HG02840 (cell line): ENCODE measurements around the gene ZNF584.
A peak's percentile ranks its signal among the peaks of the same experiment; 100 is the strongest.
"Not testable (repeated sequence)": the region's sequence is repeated elsewhere in the genome, so short reads cannot be mapped to it uniquely, and the experiment has no call there.

Experiments used
- ATAC-seq: cut with Tn5 transposase; IDR thresholded peaks from one replicate; pipeline ENCODE4 v1.9.1; 2021; ENCODE audit warnings: mild to moderate bottlenecking, moderate library complexity, moderate number of reproducible peaks; ENCODE audit not compliant: unreplicated experiment, low FRiP score

Gene ZNF584

GRCh38 chr19:58408152-58409009 lies at the start of gene ZNF584:
ZNF584 (plus strand) TSS chr19:58408649; CDS start chr19:58409148, 499 bp downstream.
- ATAC-seq: peak; percentile 94

GRCh38 chr19:58361900-58362271 lies 46.6 kb upstream of the ZNF584 start:
- ATAC-seq: peak; percentile 11

DNA sequence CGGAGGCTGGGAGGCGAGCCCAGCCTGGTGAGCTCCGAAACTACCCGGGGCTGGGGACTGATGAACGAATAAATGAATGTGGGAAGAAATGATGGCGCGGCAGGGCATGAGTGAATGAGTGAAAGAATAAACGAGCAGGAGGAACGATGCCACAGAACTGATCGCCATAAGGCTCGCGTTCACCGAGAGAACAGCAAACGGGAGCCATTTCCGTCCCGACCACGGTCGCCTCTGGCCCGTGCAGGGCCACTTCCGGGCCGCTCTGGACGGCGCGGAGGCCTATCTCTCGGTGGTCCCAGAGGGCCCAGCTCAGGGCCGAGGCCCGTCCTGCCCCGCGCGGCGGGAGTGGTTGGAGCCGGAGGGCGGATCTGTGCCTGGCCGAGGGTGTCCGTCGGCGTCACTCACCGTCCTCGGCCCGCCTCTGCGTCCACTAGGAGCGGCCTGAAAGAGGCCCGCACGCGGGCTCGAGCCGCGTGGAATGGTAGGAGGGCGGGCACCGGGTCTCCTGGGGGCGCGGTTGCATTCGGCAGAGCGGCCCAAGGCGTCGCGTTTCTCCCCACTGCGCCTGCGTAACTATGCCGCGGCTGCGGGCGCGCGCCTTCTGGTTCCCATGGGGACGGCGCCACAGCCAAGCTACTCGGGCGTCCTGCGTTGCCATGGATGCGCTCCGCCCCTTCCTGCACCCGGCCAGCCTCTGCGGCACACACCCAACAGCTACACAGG lies 46.0 kb upstream of the ZNF584 start, which contains the start of gene ZNF497:
ZNF497 (minus strand) TSS at position 480 of the 723 bp plus-strand sequence. CDS start 5,116 bp downstream, outside the sequence.
- peak; percentile 87 for ATAC-seq

GRCh38 chr19:58364146-58364545 lies 44.3 kb upstream of the ZNF584 start:
- ATAC-seq: no peak

GRCh38 chr19:58366585-58367430 lies 41.6 kb upstream of the ZNF584 start:
- ATAC-seq: no peak

DNA sequence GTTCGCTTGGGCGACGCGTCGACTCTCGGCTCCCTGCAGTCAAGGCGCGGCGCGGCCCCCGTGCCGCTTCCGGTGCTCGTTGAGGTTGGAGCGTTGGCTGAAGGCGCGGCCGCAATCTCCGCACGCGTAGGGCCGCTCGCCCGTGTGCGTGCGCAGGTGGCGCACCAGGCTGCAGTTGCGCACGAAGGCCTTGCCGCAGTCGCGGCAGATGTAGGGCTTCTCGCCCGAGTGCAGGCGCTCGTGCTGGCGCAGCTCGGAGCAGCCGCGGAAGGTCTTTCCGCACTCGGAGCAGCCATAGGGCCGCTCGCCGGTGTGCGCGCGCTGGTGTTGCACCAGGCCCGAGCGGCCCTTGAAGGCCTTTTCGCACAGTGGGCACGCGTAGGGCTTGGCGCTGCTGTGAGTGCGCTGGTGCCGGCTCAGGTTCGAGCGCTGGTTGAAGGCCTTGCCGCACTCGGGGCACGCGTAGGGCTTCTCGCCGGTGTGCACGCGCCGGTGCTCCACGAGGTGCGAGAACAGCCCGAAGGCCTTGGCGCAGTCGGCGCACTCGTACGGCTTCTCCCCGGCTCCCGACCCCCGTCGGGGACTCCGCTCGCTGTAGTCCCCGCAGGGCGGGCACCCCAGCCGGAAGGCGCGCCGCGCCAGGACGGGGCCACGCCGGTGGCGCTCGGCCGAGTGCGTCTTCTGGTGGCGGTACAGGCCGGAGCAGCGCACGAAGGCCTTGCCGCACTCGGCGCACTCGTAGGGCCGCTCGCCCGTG lies 40.6 kb upstream of the ZNF584 start:
- ATAC-seq: no peak

GRCh38 chr19:58368561-58369360 lies 39.7 kb upstream of the ZNF584 start:
- ATAC-seq: no peak

DNA sequence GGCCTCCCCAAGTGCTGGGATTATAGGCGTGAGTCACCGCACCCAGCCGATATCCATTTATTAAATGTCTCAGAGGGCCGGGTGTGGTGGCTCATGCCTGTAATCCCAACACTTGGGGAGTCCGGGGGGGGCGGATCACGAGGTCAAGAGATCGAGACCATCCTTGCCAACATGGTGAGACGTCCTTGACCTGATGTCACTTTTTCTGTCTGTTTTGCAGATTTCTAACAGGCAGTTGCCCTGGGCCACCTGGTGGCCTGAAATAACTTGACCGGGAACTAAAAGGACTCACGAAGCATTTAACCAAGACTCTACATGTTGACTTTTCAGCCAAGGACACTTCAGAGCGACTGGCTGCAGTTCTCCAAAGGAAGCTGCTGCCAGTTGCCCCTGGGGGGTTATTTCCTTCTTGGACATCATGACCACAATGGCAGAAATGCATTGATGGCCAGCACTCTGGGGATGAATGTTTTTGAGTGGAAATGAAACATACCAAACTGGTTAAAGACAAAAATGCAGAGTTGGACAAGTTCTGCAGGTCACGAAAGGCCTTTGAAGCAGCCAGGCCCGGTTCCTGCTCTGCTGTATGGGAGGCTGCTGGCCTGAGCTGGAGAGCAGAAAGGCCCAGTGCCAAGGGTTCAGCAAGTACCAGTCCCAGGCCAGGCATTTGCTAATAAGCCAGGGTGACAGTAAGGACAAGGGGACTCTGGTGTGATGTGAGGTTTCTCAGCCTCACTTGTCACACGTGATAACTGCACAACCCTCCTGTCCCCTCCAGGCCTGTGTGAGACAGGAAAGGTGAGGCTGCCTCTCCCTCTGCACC lies 35.9 kb upstream of the ZNF584 start:
- ATAC-seq: no peak

- no peak for ATAC-seq
These were observed 34.2 kb upstream of the ZNF584 start for GRCh38 chr19:58374200-58374599.

- ATAC-seq: not testable (repeated sequence)
These were observed 31.7 kb upstream of the ZNF584 start for GRCh38 chr19:58376724-58377123.

DNA sequence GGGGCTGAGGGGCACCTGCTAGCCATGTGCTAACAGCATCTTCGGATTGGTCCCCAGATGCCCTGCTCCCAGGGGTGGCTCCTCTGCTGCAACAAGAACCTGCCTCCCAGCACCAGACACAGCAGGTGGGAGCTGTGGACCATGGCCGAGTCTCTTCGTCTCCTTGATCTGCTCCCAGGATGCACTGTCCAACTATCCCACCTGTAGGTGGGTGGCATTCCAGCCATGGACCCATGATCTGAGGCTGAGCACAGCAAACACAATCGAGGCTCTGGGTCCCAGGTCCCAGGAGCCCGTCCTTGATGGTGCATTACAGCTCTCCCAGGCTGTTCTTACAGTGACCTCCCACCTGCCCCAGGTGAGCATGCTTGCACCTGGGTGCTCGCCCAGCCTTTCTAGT lies 29.2 kb upstream of the ZNF584 start:
- ATAC-seq: no peak

- ATAC-seq: no peak
These were observed 28.3 kb upstream of the ZNF584 start for GRCh38 chr19:58380037-58380661.

DNA sequence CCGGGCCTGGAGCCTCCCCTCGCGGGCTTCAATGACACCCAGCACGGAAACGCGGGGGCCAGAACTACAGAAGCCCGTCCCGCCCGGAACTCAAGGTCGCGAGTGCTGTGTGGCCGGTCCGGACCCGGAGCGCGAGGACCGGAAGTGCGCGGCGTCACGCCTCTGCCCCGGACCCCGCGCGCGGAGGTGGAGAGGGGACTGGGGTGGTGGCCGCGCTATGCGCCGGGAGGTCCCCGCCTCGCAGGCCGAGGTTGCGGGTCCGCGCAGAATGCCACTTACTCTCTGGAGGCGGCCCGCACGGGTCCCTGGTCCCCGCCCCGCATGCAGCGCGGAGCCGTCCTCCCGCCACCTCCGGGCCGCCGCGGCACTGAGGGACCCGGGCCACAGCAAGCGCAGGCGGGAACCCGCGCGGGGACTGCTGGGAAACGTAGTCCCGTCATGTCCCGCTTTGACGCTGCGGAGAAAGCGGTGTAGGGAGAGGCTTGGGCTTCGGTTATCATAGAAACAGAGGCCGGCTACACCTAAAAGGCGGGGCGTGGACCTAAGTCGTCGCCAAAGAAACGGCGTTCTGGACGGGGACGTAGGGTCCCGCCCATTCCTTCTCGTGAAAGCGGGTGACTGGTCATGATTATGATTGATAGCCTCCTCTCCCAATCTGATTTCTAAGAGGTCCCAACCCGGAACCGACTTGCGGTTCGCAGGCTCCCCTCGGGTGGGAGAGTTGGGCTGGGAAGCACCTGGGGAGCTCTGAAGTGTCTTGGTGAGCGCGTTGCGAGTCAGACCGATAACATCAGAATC lies 27.6 kb upstream of the ZNF584 start, which contains the start of gene ZNF837:
ZNF837 (minus strand) TSS at position 369 of the 798 bp plus-strand sequence. CDS start 11,698 bp downstream, outside the sequence.
- peak; percentile 84 for ATAC-seq

DNA sequence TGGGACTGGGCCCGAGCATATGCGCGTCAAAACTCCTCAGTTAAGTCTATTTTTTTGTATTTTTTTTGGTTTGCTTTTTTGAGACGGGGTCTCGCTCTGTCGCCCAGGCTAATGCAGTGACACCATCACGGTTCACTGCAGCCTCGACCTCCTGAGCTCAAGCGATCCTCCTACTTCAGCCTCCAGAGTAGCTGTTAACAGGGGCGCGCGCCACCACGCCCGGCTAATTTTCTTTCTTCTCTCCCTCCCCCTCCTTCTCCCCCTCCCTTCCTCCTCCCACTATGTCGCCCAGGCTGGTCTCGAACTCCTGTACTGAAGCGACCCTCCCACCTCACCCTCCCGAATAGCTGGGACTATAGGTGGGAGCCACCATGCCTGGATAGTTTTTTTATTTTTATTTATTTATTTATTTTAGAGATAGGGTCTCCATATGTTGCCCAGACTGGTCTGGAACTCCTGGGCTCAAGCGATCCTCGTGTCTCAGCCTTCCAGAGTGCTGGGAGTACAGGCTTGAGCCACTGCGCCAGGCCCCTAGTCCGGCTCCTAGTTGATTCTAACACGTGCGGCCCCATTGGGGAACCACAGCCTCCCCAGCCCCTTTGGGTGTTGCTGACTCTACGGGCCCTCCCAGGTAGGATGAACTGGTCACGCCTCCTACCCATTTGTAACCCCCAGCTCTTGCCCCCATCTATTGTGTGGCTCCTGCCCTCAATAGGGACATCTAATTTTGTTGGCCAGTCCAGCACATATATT lies 26.8 kb upstream of the ZNF584 start:
- ATAC-seq: no peak

- ATAC-seq: no peak
These were observed 25.3 kb upstream of the ZNF584 start for GRCh38 chr19:58382997-58383603.
